Measurements from ENCODE around the gene TRIM45. TPM values are rescaled to one million over a fixed set of nuclear protein-coding genes. Genes with fewer than 3 reads are reported as not detected.

Gene TRIM45
- total and polyA plus RNA-seq, 9 donors: 2.9 to 7.7 (median 5.8) TPM

DNA sequence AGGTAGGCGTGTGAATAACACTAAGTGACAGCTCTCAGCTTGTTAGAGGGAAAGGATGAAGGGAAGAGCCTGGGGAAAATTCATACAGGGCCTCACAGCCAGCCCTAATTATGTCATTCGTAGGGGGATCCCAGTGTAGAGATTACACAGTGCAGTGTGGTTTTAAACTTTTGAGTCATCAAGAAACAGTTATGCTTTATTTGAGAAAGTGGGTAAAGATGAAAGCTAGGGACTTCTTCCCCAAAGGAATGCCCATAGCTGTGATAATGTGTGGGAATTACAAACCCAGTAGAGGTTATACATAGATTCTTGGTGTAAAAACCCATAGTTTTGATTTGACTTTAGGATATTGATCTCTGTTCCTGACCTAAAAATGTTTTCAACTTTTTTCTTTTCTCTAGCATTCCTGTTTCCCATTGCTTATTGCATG is 59.5 kb downstream of the TRIM45 start:
- intact Hi-C loops (cut with DNase I): loop anchor here in 2 of 4 donors (10.0 kb wide), 2 partner anchors 223 to 693 kb away; no protein-coding TSS in a partner anchor
- H3K27ac ChIP-seq: no peak overlapping the region
- no peaks in the 10 kb centered on the region for H3K27me3 ChIP-seq
- H3K4me3 ChIP-seq: no peak overlapping the region
- 66 to 75% (median 73%) methylated on average over 2 of the region's 2 CpGs for WGBS, 3 donors
- no peaks in the 10 kb centered on the region for H3K36me3 ChIP-seq
- H3K9me3 ChIP-seq: no peaks in the 10 kb centered on the region
- TF ChIP-seq, protein P1, sequence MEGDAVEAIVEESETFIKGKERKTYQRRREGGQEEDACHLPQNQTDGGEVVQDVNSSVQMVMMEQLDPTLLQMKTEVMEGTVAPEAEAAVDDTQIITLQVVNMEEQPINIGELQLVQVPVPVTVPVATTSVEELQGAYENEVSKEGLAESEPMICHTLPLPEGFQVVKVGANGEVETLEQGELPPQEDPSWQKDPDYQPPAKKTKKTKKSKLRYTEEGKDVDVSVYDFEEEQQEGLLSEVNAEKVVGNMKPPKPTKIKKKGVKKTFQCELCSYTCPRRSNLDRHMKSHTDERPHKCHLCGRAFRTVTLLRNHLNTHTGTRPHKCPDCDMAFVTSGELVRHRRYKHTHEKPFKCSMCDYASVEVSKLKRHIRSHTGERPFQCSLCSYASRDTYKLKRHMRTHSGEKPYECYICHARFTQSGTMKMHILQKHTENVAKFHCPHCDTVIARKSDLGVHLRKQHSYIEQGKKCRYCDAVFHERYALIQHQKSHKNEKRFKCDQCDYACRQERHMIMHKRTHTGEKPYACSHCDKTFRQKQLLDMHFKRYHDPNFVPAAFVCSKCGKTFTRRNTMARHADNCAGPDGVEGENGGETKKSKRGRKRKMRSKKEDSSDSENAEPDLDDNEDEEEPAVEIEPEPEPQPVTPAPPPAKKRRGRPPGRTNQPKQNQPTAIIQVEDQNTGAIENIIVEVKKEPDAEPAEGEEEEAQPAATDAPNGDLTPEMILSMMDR (IDR thresholded peaks at IDR 0.05): no peak
- TF ChIP-seq POLR2A (IDR thresholded peaks at IDR 0.05): no peak
- no peak for TF ChIP-seq EP300 (IDR thresholded peaks at IDR 0.05)
- peaks cover 4% of the 10 kb centered on the region for H3K4me1 ChIP-seq (ENCODE audit: insufficient read depth)
- no peak for DNase-seq

MicroRNA genes within 50 kb of the gene (microRNA counts, 767-probe panel; counts per million panel counts)
- 530 counts per million, percentile 78 among the panel's probes with 10 or more counts for microRNA hsa-miR-942

Small RNA genes lying within 50 kb of the gene (microRNA-seq; reads per million reads assigned to microRNA genes)
- gene MIR942: 6.6 to 12.0 (median 8.7) reads per million in 3 donors

Small RNA genes lying within 50 kb of the gene (small RNA-seq; reads per million reads assigned to genes)
- gene MIR942: 0.15 reads per million

Other genes starting within 250 kb of the TRIM45 start
- 10 to 100 TPM; 26.0 to 87.6 (median 65.8) TPM for gene PTGFRN, start 211.8 kb downstream of the TRIM45 start, total RNA-seq
- 100 to 1,000 TPM in 1 of 2 donors, 10 to 100 TPM in 1; 22.9 to 106 TPM for gene PTGFRN, start 211.8 kb downstream of the TRIM45 start, polyA plus RNA-seq
- 1 to 10 TPM in 5 of 7 donors, under 1 TPM in 2; 0.36 to 1.6 (median 1.4) TPM for gene CD101, start 120.0 kb downstream of the TRIM45 start, total RNA-seq
- gene CD101, start 120.0 kb downstream of the TRIM45 start, polyA plus RNA-seq: 1 to 10 TPM in 1 of 2 donors, under 1 TPM in 1; 0.30 to 1.1 TPM
- gene TTF2, start 61.4 kb downstream of the TRIM45 start, total RNA-seq: 10 to 100 TPM in 6 of 7 donors, 1 to 10 TPM in 1; 8.2 to 14.0 (median 12.5) TPM
- gene TTF2, start 61.4 kb downstream of the TRIM45 start, polyA plus RNA-seq: 1 to 10 TPM; 2.1 to 9.4 TPM
- 10 to 100 TPM in 1 of 7 donors, 1 to 10 TPM in 2, under 1 TPM in 2, not detected in 2; 0.32 to 17.6 (median 1.9) TPM for gene VTCN1, start 89.2 kb upstream of the TRIM45 start, total RNA-seq
- under 1 TPM; 0.05 to 0.25 TPM for gene VTCN1, start 89.2 kb upstream of the TRIM45 start, polyA plus RNA-seq
- gene MAN1A2, start 245.7 kb upstream of the TRIM45 start, total RNA-seq: 10 to 100 TPM; 25.9 to 59.9 (median 48.1) TPM
- gene MAN1A2, start 245.7 kb upstream of the TRIM45 start, polyA plus RNA-seq: 10 to 100 TPM in 1 of 2 donors, 1 to 10 TPM in 1; 9.3 to 20.8 TPM

Measured in ovary (tissue), 9 donors.